Middle frontal gyrus (tissue), 1 donor: ENCODE data around the gene NEGR1.

Source experiments
- DNase-seq: peaks from one replicate; pipeline ENCODE4 v3.0.0-alpha.2; 2015; ENCODE audit warnings: low spot score; ENCODE audit errors: extremely low spot score

The NEGR1 gene

DNA sequence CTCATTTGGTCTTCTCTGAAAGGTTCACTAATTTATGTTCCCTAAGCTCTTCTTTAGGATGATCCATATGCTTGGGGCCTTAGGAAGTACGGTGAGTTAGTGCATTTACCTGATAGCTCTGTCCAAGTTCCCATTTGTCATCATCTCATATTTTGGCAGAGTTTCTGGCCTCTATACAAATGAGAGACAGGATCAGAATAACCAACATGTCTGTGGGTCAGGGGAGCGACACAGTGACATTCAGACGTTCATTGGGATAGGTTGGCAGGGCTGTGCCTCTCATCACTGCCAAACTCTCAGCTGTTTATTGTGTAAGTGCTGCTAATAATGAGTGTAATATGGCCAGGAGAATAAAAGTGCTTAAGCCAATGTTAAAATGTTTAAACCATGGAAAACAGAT lies 640.4 kb downstream of the NEGR1 start:
- DNase-seq, result no peak

DNA sequence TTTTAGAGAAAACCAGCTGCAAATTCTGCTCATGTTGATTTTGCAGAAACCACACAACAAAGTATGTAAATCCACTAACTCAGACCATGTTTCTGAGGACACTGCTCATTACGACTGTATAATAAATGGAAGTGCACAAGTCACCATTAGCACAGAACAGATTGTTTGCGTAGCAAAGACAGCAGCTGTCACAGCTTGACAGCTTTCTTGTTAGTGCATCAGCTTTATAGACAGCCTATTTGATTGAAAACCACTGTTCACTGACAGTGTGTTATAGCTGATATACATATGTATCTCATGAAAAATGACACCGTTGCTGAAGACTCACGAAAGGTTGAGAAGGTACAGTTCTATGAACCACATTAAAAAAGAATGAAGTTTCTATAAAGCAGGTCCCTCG lies 641.3 kb downstream of the NEGR1 start:
- DNase-seq, result no peak

DNA sequence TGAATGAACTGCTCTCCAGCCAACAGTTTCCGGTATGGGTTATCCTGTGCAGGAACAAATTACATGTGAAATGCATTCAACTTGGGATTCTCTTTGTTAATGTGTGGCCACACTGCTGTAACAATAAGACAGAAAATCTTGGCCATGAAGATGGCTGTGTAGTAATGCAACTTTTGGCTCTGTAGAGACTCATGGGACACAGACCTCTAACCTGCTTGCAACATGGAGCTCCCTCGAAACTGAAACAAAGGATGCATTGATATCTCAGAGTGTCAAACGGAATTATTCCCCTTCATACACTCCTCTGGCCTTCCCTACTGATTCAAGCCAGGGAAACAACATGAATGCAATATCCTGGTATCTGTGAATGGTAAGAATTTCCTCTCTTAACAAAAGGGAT lies 642.2 kb downstream of the NEGR1 start:
- no peak for DNase-seq

DNA sequence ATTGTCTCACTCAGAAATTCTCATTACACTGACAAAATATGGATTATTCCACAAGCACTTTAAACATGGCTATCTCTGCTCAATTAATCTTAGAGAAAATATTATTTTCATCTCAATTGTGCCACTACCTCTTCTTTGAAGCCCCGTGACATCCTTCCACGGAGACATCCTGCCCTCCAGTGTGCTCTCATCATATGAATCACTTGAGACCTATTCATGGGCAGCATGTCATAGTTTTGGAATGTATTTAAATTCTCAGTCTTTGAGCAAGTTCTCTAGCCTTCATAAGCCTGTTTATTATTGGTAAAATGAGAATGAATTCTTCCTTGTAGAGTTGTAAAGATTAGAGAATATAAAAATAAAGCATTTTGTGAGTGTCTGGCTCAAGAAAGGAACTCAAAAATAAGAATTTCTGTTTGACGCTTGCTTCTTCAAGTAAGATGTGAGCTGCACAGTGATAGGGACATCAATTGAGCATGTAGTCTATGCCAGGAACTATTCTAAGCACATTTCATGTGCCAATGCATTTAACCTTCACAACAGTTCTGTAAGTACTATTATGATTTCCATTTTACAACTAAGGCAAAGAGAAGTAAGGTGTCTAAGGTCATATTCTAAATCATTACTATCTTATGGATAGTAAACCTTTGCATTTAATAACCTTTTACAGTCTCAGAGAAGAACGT lies 644.1 kb downstream of the NEGR1 start:
- DNase-seq, result no peak

DNA sequence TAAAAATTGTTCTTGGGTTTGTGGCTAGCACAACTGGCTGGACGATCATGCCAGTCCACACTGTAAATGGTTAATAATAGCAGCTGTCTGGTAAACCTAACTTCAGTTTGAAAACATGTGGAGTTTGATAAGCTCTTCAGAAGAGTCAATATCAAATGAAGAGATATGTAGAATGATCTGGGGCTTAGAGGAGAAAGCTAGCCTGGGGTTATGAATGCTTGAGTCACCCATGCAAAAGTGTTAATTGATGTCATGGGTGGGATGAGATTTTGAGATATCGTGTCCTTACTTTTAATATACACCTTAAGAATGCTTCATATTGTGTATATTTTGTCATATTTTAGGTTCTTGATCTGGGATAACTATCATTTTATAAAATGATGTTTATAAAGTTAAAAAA lies 646.8 kb downstream of the NEGR1 start:
- DNase-seq, result no peak

DNA sequence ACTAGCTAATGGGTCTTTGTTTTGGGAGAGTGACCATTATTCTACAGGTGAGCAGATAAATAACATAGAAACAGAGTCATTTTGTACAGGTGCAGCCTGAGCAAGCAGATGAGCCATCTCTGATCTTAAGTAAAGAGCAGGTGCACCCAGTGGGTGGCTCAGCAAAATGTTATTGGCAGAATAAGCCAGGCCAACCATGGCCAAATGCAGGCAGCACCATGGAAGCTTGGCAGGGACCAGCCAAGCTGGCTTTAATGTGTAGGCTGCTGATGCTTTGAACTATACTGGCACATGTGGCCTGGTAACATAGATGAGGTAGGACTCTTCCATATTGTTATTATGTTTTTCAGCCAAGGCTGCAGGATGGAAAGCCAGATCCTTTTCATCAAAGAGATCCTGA lies 648.2 kb downstream of the NEGR1 start:
- DNase-seq, result no peak

DNA sequence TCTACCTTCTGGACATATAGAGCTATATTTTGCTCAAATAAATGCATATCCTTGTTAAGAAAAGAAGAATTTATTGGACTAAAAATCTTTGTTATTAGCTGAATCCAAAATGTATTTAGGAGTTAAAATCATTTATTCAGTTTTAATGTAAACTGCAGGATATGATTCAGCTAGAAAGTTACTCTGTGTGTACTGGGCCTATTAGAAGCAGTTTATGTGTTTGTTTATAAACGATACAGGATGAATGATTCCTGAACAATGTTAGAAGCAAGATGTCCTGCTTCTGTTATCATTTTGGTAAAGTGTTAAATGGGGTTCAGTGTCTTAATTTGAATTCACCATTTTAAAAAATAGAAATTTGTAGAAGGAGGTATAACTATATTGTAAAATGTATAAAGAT lies 652.3 kb downstream of the NEGR1 start:
- DNase-seq, result no peak

DNA sequence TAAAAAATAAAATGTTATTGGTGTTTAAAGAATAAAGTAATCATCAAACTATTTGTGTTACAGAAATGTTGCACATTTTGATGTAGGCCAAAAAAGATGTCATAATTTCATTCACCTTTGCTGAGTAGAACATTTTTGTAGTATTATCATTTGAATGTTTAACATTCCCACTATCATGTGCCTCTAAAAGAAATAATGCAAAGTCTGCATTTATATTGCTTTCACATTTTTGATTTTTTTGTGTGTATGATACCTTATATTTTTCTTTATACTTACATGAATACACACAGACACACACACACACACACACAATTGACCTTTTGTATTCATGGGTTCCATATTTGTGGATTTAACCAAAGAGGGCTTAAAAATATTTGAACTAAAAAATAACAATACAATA lies 657.3 kb downstream of the NEGR1 start:
- DNase-seq, result no peak

DNA sequence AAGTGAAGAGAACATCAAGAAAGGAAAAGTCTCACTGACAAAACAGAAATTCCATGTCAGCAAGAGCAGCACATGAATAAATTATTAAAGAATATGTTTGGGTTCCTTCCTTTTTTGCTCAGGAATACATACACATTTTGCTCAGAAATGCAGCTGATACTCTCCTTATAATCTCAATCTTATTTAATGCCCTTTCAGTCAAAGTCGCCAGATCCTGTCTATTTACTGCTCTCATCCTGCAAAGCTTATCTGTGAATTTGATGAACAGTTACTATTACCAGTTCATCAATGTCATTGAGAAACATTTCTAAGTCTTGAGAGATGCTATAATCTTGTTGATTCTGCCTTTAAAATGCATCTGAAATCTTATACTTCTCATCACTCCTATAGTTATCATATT lies 658.5 kb downstream of the NEGR1 start:
- DNase-seq, result no peak

DNA sequence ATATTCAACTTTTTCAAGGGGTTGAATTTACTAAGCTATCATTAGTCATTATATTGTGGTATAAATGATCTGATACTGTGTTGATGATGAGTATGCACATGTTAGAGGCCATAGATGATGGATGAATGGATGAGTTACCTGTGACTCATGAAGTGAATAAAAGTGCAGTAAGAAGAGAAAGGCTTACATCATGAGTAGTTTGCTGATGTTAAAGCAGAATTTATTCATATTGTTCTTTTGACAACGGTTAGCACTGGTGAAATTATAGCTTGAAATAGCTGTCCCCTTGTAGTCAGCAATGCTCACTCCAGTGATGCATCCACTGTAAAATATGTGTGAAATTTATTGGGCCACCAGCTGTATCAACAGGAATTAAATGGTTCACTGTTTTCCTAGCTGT lies 660.6 kb downstream of the NEGR1 start:
- no peak for DNase-seq

DNA sequence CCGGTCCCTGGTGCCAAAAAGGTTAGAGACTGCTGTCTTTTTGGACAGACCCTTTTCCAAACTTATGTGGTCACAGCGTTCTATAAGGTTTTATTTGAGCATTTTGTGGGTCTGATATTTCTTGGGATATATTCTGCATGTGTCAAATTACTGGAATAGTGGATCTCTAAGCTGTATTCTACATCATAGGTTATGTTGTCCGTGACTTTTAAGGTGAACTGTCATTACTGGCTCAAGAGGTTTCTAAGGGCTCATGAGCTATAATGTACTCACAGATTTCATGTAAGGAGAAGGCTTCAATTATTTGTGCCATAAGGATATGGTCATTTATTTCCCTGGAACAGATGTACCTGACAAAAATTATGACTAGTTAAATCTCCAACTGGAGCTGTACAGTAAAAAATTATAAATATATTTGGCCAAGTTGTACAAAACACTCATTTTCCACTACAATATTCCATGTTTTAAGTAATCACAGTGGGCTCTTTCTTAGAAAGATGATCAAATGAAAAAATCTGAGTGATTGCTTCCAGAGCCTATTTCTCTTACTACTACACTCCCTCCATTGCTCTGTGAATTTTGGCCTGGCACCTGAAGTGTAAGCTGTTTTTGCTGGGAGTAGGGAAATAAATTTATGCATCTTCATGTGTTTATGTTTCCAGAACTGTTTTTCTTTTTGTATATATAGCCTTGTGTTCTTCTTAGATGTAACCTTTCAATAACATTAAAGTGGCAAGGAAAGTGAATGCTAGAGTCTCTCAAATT lies 663.4 kb downstream of the NEGR1 start:
- no peak for DNase-seq

DNA sequence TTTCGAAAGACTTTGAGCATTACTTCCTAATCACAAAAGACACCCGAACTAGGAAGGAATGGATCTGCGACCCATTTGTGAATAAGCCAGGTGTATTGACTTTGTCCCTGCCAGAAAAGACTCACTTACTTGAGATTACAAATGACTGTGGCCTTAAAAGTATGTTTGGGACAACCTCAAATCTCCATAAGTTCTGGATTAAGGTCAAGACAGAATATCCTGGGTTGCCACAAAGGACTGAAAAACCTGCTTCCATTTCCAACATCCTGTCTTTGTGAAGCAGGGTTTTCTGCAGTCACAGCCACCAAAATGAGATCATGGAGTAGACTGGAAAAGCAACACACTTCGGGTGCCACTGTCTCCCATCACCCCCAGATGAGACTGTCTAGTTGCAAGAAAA lies 664.1 kb downstream of the NEGR1 start:
- no peak for DNase-seq

DNA sequence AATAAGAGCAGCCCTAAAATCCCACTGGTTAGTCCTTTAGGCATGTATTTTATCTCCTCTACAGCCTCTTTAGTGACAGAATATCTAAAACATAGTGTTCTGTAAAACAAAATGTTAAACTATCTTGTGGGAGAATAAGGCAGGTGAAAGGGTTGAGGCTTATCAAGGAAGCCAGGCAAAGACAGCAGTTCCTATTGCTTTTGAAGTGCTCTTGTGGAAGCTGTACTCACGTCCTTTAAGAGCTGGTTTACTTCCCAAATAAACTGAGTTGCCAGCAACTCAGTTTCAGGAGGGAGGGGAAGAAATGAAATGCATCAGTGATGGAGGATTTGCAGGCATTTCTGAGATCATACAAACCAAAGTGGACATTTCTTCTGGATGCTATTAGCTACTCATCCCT lies 671.9 kb downstream of the NEGR1 start:
- no peak for DNase-seq

DNA sequence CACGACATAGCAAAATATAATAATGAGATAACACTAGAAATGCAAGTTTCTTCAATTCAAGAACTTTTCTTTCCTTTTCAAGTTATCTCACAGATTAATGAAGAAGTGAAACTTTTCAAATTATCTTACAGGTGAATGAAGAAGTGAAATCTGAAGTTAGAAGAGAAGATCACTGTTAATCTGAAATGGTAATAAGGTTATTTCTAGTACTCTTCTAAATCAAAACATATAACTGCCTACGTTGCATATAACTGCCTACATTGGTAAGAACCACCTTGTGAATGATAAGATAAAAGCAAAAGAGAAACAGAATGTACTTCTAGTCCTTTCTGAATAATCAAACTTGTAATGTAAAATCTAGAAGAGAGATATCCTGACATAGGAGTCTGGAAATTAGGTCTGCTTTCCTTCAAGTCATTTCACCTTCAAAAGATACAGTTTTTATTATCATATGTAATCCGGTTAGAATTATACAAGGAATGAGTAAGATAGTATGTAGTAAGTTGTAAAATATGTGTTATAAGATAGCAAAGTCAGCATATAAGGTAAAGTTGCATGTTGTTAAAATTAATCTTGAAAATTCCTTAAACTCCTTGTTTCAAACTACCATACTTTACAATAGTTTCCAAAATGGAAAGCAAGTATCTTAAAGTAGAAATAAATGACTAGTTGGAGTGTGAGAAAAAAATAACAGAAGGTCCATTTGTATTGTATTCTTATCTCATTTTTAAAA lies 679.1 kb downstream of the NEGR1 start:
- DNase-seq, result no peak

DNA sequence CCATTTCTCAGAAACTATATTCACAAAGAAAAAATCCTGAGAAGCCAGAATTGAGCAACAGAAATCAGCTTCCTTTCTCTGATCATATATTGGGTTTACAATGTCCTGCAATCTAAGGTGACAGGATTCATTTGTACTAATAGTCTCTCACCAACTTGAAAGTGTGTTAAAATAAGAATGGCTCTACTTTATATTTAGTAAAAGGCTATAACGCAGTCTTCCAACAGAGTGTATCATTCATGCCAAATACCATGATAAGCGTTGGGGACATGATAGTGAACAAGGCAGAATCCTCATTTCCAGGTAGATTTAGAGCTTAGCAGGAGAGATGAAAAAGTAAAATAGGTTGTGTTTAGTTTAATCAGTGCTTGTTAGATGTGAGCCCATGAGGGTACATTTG lies 682.3 kb downstream of the NEGR1 start:
- DNase-seq, result no peak

DNA sequence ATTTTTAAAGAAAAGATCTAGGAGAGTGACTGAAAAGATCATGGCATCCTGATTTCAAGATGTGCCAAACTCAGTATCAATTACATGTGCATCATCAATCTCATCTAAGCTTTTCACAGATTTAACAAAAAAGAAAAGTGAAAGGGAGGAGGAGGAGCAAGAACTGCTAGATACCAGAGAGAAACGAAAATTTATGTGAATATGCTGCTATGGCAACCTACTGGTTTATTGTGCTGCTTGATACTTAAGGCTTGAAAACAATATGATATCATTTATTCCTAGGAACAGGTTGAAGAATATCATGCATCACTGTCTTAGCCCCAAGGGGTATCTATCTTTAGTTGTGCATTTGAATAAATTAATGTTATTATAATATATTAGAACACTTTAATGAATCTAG lies 683.0 kb downstream of the NEGR1 start:
- no peak for DNase-seq

DNA sequence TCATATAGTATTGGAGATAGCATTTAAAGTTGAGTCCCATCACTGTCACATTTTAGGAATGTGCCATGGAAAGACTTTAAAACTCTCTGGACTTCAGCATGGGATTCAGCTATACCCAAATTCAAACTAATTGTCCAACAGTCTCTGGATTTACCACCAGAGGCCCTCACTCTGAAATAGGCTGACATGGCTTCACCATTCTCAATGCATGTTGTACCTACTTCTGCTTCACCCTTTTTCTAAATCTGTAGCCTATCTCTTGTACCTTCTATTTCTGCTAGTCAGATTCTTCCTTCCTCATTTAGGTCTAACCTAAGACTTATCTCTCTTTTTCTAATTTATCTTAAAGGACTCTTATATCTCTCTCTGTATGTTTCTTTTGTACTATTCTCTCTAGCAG lies 688.8 kb downstream of the NEGR1 start:
- no peak for DNase-seq

DNA sequence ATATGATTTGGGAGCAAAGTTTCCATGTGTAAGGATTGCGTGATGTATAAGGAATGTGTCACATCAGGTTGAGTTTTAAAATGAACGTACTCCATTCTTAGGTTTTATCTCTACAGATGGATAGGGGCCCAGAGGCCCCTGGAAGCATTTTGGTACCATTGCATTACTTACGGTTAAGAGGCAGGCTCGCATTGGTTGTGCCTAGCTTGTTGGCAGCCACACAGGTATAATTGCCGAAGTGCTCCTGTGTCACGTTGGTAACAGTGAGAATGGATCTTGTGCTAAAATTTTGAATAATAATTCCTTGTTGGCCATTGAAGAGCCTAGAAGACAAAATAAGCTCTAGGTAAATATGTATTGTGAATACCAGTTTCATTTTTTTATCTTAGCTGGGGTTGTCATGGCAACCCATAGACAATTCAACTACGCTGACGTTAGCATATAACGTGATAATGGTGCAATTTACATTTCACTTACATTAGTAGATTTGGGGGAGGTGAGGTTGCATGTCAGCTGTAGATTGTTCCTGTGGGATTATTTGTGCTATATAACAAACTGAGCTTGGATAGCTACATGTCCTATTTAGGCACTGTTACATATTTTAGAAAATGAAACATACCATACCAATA lies 689.6 kb downstream of the NEGR1 start:
- no peak for DNase-seq

DNA sequence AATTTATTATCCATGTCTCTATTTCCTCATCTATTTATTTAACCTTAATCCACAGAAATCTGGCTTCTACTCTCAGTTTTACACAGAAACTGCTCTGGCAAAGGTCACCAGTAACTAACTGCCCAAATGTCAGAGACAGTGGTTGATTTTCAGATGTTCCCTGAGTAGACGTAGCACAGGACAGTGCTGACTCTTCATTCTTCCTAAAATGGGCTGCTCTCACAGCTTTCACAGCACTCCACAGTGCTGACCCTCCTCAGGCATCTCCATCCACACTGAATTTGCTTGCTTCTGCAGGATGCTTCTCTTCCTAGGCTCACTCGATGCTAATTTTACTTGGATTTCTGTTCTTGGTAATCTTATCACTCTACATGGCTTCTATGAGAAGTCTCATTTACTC lies 693.3 kb downstream of the NEGR1 start:
- no peak for DNase-seq

DNA sequence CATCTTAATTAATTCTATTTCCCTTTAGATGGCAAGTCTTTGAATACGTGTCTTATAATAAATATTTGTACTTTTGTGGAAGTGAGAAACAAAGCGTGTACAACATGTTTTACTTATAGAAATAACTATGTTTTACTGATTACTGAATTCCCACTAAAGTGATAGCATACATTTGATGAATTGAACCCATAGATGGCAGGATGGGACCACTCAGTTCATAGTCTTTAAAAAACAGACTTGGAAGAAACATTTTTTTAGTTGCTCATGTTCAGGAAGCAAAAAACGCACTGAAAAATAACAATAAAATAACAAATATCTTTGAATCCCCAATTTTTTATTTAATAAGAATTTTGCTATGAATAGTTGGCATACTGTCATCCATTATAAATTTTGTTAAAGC lies 694.4 kb downstream of the NEGR1 start:
- DNase-seq, result no peak

DNA sequence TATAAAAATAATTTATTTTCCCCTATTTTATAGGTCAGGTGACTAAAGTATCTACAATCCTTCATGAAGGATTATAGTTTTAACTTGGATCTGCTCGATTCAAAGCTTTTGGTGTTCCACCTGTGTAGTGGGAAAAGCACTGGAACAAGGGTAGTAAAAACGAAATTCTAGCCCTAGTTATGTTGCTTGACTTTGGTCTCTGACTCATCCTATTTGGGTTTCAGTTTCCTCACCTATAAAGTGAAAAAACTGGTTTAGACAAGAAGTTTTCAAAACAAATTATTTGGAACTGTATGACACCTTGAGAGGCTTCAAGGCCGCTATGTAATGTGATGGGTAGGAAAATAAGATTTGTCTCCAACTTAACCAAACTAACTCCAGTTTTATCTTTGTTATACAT lies 696.3 kb downstream of the NEGR1 start:
- DNase-seq, result no peak

DNA sequence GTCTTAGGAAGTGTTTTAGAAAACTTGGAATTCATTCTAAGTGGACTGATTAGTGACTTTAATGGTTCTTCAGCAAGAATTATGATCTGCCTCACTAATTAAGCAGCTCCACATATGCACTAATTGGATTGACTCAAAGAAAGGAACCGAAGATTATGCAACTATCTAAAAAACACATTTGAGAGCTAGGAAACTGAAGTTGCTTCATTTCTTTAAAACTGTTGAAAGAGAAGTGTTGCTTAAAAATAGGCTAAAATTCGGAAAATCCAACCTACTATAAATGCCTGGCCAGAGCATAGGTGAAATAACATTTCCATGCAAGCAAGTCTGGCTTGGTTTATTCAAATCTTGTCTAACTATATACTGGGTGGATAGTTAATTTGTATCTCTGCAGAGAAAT lies 698.6 kb downstream of the NEGR1 start:
- no peak for DNase-seq
